PC-3 (cell line): Measurements from ENCODE around the gene TIMM44. TPM values are rescaled to one million over a fixed set of nuclear protein-coding genes. Genes with fewer than 3 reads are reported as not detected.

ENCODE experiments used
- ATAC-seq: fragments of 200-7000 bp; cut with Tn5 transposase; 2 replicates; pipeline ENCODE4 v1.9.1; 2020; ENCODE audit warnings: mild to moderate bottlenecking, moderate library complexity
- BruUV-seq: library from RNA; stranded (reverse); fragments of 400-500 nt; replicated peaks from 2 replicates; lab custom pipeline; 2021; lab: Mats Ljungman, UMichigan
- CTCF ChIA-PET: fragments of 300-600 bp; sonication (Branson Sonifier 250); formaldehyde crosslinking; loops from one replicate; lab custom pipeline; 2022; ENCODE audit warnings: antibody characterized with exemption; lab: Charles Lee
- POLR2A ChIA-PET: fragments of 300-600 bp; sonication (Branson Sonifier 250); formaldehyde crosslinking; loops from one replicate; lab custom pipeline; 2022; ENCODE audit warnings: antibody characterized with exemption; ENCODE audit not compliant: unreplicated experiment; lab: Charles Lee
- DNase-seq: peaks from one replicate; pipeline ENCODE4 v3.0.0-alpha.2; 2015
- H2AFZ ChIP-seq: fragments of 300-600 bp; sonication (generic); 2 replicates; pipeline ENCODE4 v1.6.0; 2016; ENCODE audit warnings: antibody characterized with exemption, low read length
- H3F3A ChIP-seq: fragments of 300-600 bp; sonication (generic); one replicate; pipeline ENCODE4 v1.6.0; 2017; ENCODE audit warnings: antibody characterized with exemption, low read length, control low read depth, mild to moderate bottlenecking; ENCODE audit not compliant: unreplicated experiment
- H3K27ac ChIP-seq: fragments of 300-600 bp; sonication (generic); 2 replicates; pipeline ENCODE4 v1.5.1; 2016; ENCODE audit warnings: mild to moderate bottlenecking, low read length
- H3K27me3 ChIP-seq: fragments of 300-600 bp; sonication (generic); 2 replicates; pipeline ENCODE4 v1.6.1; 2016; ENCODE audit warnings: low read length, mixed read lengths
- H3K36me3 ChIP-seq: fragments of 300-600 bp; sonication (generic); 2 replicates; pipeline ENCODE4 v1.6.1; 2016; ENCODE audit warnings: low read depth, mixed run types, low read length, mixed read lengths
- H3K4me1 ChIP-seq: fragments of 300-600 bp; sonication (generic); 2 replicates; pipeline ENCODE4 v1.5.1; 2016; ENCODE audit warnings: low read length; ENCODE audit not compliant: insufficient read depth
- H3K4me2 ChIP-seq: fragments of 300-600 bp; sonication (generic); 2 replicates; pipeline ENCODE4 v1.6.0; 2016; ENCODE audit warnings: low read length
- H3K4me3 ChIP-seq: fragments of 300-600 bp; sonication (generic); 2 replicates; pipeline ENCODE4 v1.5.1; 2016; ENCODE audit warnings: mild to moderate bottlenecking, low read length, mixed read lengths
- H3K79me2 ChIP-seq: fragments of 300-600 bp; sonication (generic); 2 replicates; pipeline ENCODE4 v1.6.1; 2017; ENCODE audit warnings: low read length, mixed read lengths
- H3K9ac ChIP-seq: fragments of 300-600 bp; sonication (generic); 2 replicates; pipeline ENCODE4 v1.6.0; 2016; ENCODE audit warnings: mild to moderate bottlenecking, low read length
- H3K9me2 ChIP-seq: fragments of 300-600 bp; sonication (generic); replicated peaks from 2 replicates; pipeline ENCODE4 v1.6.1; 2016; ENCODE audit warnings: mixed run types, low read length, mixed read lengths
- H3K9me3 ChIP-seq: fragments of 300-600 bp; sonication (generic); 2 replicates; pipeline ENCODE4 v1.6.1; 2016; ENCODE audit warnings: low read length, mixed read lengths
- H4K20me1 ChIP-seq: fragments of 300-600 bp; sonication (generic); 2 replicates; pipeline ENCODE4 v1.6.1; 2016; ENCODE audit warnings: low read length, mixed read lengths
- EZH2 ChIP-seq: fragments of 300-600 bp; sonication (generic); IDR thresholded peaks from one replicate; pipeline ENCODE4 v1.6.1; 2017; ENCODE audit warnings: antibody characterized with exemption, mild to moderate bottlenecking, low read length; ENCODE audit not compliant: unreplicated experiment
- EZH2phosphoT487 ChIP-seq: fragments of 300-600 bp; sonication (generic); IDR thresholded peaks from 2 replicates; pipeline ENCODE4 v1.6.1; 2018; ENCODE audit warnings: mild to moderate bottlenecking, antibody characterized with exemption, low read length, borderline replicate concordance
- intact Hi-C: fragments of 100-400 bp; cut with micrococcal nuclease; formaldehyde crosslinking; loops from 2 replicates; pipeline ENCODE4 v1.9.0; 2023
- total RNA-seq: library from RNA; depleted of rRNA; stranded (reverse); fragments of >200 nt; gene quantifications from 2 replicates; pipeline ENCODE4 v1.2.3, GENCODE V29; 2014
- TF ChIP-seq, protein P1 (sequence below): fragments of 300-600 bp; sonication (generic); conservative IDR thresholded peaks from 2 replicates; pipeline ENCODE4 v1.5.1; 2017; ENCODE audit warnings: antibody characterized with exemption, low read depth, mild to moderate bottlenecking, low read length

Gene TIMM44
- total RNA-seq, 1 experiment from 2014 or later: 191 TPM

DNA sequence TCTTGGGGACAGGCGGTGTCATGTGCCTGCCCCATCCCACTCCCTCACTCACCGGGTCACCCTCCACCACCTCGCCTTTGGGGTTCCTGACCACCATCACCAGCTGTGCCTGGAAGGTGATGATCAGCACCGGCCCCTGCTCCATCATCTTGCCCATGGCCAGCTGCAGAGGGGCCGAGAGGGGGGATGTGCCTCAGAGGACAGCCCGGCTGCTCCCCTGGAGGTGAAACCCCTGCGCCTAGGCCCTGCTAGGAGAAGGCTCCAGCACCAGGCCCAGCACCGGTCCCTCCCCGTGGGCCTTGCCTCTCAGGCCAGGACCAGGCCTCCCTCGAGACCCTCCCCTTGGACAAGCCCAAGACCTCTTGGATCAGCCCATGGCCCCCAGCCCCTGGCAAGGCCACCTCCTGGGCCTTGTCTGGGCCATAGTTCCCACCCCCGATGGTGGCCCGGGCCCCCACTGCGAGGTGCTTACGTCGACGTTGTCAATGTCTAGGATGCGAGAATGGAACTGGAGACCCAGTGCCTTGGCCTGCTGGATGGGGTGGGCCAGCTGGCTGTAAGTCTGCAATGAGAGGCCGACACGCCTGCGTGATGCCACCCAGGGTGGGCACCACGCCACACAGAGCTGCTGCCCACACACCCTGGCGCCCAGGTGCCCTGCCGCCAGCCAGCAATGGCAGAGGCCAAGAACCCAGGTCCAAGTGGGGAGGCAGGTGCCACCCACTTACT, 15.7 kb downstream of the TIMM44 start:
- Histone ChIP-seq H3K27ac (peak overlapping the region; percentile 86), H3K9me3 (no peaks in the 10 kb centered on the region), H3K27me3 (no peaks in the 10 kb centered on the region), H3F3A (no peaks in the 10 kb centered on the region), H3K4me1 (peaks cover 44% of the 10 kb centered on the region), H3K4me2 (peak overlapping the region; percentile 55; the same call in 1 of the 2 replicates), H2AFZ (no peak overlapping the region), H4K20me1 (0 out of 2 replicates have a peak, but pooled peaks cover 5% of the 10 kb centered on the region), H3K79me2 (no peaks in the 10 kb centered on the region), H3K9ac (peak overlapping the region; percentile 42), H3K4me3 (no peak overlapping the region), H3K9me2 (no peaks in the 10 kb centered on the region), H3K36me3 (peaks cover 23% of the 10 kb centered on the region)
- TF ChIP-seq EZH2phosphoT487 (no peak), EZH2 (no peak)
- TF ChIP-seq, protein P1, sequence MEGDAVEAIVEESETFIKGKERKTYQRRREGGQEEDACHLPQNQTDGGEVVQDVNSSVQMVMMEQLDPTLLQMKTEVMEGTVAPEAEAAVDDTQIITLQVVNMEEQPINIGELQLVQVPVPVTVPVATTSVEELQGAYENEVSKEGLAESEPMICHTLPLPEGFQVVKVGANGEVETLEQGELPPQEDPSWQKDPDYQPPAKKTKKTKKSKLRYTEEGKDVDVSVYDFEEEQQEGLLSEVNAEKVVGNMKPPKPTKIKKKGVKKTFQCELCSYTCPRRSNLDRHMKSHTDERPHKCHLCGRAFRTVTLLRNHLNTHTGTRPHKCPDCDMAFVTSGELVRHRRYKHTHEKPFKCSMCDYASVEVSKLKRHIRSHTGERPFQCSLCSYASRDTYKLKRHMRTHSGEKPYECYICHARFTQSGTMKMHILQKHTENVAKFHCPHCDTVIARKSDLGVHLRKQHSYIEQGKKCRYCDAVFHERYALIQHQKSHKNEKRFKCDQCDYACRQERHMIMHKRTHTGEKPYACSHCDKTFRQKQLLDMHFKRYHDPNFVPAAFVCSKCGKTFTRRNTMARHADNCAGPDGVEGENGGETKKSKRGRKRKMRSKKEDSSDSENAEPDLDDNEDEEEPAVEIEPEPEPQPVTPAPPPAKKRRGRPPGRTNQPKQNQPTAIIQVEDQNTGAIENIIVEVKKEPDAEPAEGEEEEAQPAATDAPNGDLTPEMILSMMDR: no peak
- DNase-seq (no peak), ATAC-seq (no peak)
- ChIA-PET CTCF (interaction anchor here (1.6 kb wide), 1 partner anchor 16 kb away, joined by 20 read pairs; the partner anchor contains the start of gene TIMM44), POLR2A (no interaction called here)
- BruUV-seq: no TSS peak
- intact Hi-C loops: loop anchor here (5.0 kb wide), 1 partner anchor 75 kb away; no protein-coding TSS in a partner anchor

DNA sequence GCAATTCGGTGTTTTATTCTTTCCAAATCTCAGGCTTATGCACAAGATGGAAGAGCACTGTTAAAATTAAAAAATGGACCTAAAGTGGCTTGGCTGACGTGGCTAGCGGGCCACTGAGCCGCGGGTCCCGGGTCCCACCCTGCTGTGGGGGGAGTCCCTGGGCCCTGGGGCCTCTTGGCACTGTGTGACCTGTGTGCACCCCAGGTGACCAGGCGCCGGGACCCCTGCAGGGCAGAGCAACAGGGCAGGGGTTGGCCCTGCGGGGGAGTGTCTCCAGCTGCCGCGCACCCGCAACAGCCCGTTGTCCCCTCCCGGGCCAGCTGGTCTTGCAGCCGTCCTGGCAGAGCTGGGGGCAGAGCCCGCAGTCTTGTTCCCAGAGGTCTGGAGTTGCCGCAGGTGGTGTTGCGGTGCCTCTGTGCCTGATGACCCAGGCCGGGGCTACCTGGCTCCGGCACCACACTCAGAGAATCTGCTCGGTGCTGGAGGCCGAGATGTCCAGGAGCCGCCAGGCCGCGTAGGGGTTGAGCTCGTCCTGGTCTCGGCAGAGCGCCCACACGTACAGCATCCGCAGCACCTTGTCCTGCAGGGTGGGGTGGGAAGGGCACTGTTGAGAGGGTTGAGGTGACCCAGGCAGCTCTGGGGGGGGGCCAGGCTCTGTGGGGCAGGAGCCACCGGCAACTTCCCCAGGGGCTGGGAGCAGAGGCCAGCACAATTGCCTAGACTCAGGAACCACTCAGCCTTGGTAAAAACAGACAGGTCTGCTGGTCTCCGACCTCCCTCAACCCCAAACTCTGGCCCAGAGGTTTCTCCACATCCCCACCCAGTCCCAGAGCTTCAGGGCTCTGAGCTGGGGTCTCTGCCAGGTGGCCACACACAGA, 16.5 kb downstream of the TIMM44 start:
- Histone ChIP-seq H3K9me3 (no peaks in the 10 kb centered on the region), H3K79me2 (no peaks in the 10 kb centered on the region), H3K36me3 (peaks cover 16% of the 10 kb centered on the region), H3K4me2 (peak overlapping the region; percentile 88), H2AFZ (no peak overlapping the region), H3K4me3 (no peak overlapping the region), H4K20me1 (0 out of 2 replicates have a peak, but pooled peaks cover 5% of the 10 kb centered on the region), H3K27me3 (no peaks in the 10 kb centered on the region), H3F3A (no peaks in the 10 kb centered on the region), H3K4me1 (peaks cover 44% of the 10 kb centered on the region), H3K27ac (no peak overlapping the region), H3K9me2 (no peaks in the 10 kb centered on the region), H3K9ac (no peak overlapping the region)
- TF ChIP-seq EZH2phosphoT487 (no peak), EZH2 (no peak)
- TF ChIP-seq, protein P1: no peak
- no TSS peak for BruUV-seq
- no peak for ATAC-seq
- POLR2A ChIA-PET: no interaction called here
- DNase-seq: no peak
- intact Hi-C loops: loop anchor here (5.0 kb wide), 1 partner anchor 75 kb away; no protein-coding TSS in a partner anchor
- CTCF ChIA-PET: no interaction called here
